PFSK-1 (cell line): ENCODE results near the gene RANBP1.

Experiments
- POLR2AphosphoS5 ChIP-seq: IDR thresholded peaks from 2 replicates; pipeline ENCODE4 v1.6.1; 2012; ENCODE audit warnings: low read depth, mild to moderate bottlenecking, control low read depth, low read length, moderate library complexity
- SIN3A ChIP-seq: IDR thresholded peaks from 2 replicates; pipeline ENCODE4 v1.6.1; 2012; ENCODE audit warnings: mild to moderate bottlenecking, low read length, moderate library complexity, borderline replicate concordance; ENCODE audit not compliant: insufficient read depth
- TAF1 ChIP-seq: IDR thresholded peaks from 2 replicates; pipeline ENCODE4 v1.6.1; 2012; ENCODE audit warnings: low read length, control low read depth, borderline replicate concordance; ENCODE audit not compliant: insufficient read depth
- TF ChIP-seq, protein P1 (sequence below), 2 experiments: IDR thresholded peaks; 2 replicates each; pipeline versions ENCODE4 v1.6.1 to v1.8.0; 2011 to 2012; ENCODE audit warnings: low read depth in 2 of 2, low read length in 2 of 2, control low read depth in 1 of 2, inconsistent platforms in 1 of 2, mild to moderate bottlenecking in 1 of 2, moderate library complexity in 1 of 2; ENCODE audit not compliant: insufficient read depth in 1 of 2

DNA sequence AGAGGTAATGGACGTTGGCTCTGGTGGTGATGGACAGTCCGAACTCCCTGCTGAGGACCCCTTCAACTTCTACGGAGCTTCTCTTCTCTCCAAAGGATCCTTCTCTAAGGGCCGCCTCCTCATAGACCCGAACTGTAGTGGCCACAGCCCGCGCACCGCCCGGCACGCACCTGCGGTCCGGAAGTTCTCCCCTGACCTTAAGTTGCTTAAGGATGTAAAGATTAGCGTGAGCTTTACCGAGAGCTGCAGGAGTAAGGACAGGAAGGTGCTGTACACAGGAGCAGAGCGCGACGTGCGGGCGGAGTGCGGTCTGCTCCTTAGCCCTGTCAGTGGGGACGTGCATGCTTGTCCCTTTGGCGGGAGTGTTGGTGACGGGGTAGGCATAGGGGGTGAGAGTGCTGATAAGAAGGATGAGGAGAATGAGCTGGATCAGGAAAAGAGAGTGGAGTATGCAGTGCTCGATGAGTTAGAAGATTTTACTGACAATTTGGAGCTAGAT is 29.8 kb upstream of the RANBP1 start:
- TF ChIP-seq SIN3A = no peak
- no peak for TF ChIP-seq TAF1
- no peak for TF ChIP-seq POLR2AphosphoS5
- TF ChIP-seq, protein P1, sequence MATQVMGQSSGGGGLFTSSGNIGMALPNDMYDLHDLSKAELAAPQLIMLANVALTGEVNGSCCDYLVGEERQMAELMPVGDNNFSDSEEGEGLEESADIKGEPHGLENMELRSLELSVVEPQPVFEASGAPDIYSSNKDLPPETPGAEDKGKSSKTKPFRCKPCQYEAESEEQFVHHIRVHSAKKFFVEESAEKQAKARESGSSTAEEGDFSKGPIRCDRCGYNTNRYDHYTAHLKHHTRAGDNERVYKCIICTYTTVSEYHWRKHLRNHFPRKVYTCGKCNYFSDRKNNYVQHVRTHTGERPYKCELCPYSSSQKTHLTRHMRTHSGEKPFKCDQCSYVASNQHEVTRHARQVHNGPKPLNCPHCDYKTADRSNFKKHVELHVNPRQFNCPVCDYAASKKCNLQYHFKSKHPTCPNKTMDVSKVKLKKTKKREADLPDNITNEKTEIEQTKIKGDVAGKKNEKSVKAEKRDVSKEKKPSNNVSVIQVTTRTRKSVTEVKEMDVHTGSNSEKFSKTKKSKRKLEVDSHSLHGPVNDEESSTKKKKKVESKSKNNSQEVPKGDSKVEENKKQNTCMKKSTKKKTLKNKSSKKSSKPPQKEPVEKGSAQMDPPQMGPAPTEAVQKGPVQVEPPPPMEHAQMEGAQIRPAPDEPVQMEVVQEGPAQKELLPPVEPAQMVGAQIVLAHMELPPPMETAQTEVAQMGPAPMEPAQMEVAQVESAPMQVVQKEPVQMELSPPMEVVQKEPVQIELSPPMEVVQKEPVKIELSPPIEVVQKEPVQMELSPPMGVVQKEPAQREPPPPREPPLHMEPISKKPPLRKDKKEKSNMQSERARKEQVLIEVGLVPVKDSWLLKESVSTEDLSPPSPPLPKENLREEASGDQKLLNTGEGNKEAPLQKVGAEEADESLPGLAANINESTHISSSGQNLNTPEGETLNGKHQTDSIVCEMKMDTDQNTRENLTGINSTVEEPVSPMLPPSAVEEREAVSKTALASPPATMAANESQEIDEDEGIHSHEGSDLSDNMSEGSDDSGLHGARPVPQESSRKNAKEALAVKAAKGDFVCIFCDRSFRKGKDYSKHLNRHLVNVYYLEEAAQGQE (IDR thresholded peaks at IDR 0.05; ENCODE audit: insufficient read depth in 1 of 2, low read depth in 2 of 2, low read length in 2 of 2) = no peak
